Stomach (tissue), 4 donors: Measurements from ENCODE around the gene FBXL17.

ENCODE experiments used
- EP300 ChIP-seq: sonication (generic); formaldehyde crosslinking; IDR thresholded peaks from one replicate; pipeline ENCODE4 v1.6.1; 2017; ENCODE audit warnings: antibody characterized with exemption
- POLR2AphosphoS5 ChIP-seq, 3 donors: sonication (generic); formaldehyde crosslinking; IDR thresholded peaks; one replicate each; pipeline ENCODE4 v1.6.1; 2016; ENCODE audit warnings: antibody characterized with exemption in 3 of 3
- TF ChIP-seq, protein P1 (sequence below), 7 experiments: fragments of 450-650 bp in 4 of 7; fragments of 200-600 bp in 3 of 7; sonication (generic) in 3 of 7; IDR thresholded peaks; one replicate each; pipeline ENCODE4 v1.5.1; 2016 to 2019; ENCODE audit warnings: antibody characterized with exemption in 7 of 7, control low read depth in 2 of 7, mild to moderate bottlenecking in 1 of 7

DNA sequence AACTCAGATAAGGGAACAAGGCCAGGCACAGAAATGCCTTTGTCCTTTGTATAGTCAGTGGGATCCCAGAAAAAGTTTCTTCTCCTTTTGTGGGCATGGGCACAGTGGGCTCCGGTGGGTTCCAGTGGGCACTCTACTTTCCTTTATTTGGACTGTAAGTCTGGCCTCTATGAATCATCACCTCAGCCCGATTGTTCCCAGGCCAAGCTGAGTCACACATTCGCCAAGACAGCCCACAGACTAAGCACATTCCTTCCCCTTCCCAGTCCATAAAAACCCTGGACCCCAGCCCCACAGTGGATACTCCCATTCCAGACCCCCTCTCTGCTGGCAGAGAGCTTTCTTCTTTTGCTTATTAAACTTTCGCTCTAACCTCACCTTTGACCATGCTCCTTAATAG, 165.0 kb downstream of the FBXL17 start:
- TF ChIP-seq EP300 = no peak
- TF ChIP-seq, protein P1, sequence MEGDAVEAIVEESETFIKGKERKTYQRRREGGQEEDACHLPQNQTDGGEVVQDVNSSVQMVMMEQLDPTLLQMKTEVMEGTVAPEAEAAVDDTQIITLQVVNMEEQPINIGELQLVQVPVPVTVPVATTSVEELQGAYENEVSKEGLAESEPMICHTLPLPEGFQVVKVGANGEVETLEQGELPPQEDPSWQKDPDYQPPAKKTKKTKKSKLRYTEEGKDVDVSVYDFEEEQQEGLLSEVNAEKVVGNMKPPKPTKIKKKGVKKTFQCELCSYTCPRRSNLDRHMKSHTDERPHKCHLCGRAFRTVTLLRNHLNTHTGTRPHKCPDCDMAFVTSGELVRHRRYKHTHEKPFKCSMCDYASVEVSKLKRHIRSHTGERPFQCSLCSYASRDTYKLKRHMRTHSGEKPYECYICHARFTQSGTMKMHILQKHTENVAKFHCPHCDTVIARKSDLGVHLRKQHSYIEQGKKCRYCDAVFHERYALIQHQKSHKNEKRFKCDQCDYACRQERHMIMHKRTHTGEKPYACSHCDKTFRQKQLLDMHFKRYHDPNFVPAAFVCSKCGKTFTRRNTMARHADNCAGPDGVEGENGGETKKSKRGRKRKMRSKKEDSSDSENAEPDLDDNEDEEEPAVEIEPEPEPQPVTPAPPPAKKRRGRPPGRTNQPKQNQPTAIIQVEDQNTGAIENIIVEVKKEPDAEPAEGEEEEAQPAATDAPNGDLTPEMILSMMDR (IDR thresholded peaks at IDR 0.05) = no peak
- TF ChIP-seq POLR2AphosphoS5 (IDR thresholded peaks at IDR 0.05) = no peak
